Neural progenitor cell (in vitro differentiated cells): Measurements from ENCODE around the gene THRB. TPM values are rescaled to one million over a fixed set of nuclear protein-coding genes. Genes with fewer than 3 reads are reported as not detected.
"Not testable (repeated sequence)": the region's sequence is repeated elsewhere in the genome, so short reads cannot be mapped to it uniquely, and the experiment has no call there.

ENCODE experiments used
- DNase-seq: peaks from one replicate; pipeline ENCODE4 v3.0.0-alpha.2; 2016; ENCODE audit warnings: low spot score
- H2AFZ ChIP-seq: fragments of 200-600 bp; sonication (generic); replicated peaks from 2 replicates; pipeline ENCODE4 v1.6.1; 2016; ENCODE audit warnings: antibody characterized with exemption
- H3F3A ChIP-seq: fragments of 200-600 bp; sonication (generic); 2 replicates; pipeline ENCODE4 v1.6.1; 2016; ENCODE audit warnings: antibody characterized with exemption, low read depth
- H3K27ac ChIP-seq: fragments of 200-600 bp; sonication (generic); 2 replicates; pipeline ENCODE4 v1.5.1; 2016; ENCODE audit warnings: mild to moderate bottlenecking
- H3K27me3 ChIP-seq: fragments of 200-600 bp; sonication (generic); 2 replicates; pipeline ENCODE4 v1.6.1; 2016; ENCODE audit warnings: mild to moderate bottlenecking, moderate library complexity
- H3K36me3 ChIP-seq: fragments of 200-600 bp; sonication (generic); 2 replicates; pipeline ENCODE4 v1.5.1; 2016
- H3K4me1 ChIP-seq: fragments of 200-600 bp; sonication (generic); 2 replicates; pipeline ENCODE4 v1.6.1; 2016; ENCODE audit warnings: mixed run types
- H3K4me2 ChIP-seq: fragments of 200-600 bp; sonication (generic); 2 replicates; pipeline ENCODE4 v1.6.1; 2016
- H3K4me3 ChIP-seq: fragments of 200-600 bp; sonication (generic); 2 replicates; pipeline ENCODE4 v1.5.1; 2016
- H3K79me2 ChIP-seq: fragments of 200-600 bp; sonication (generic); 2 replicates; pipeline ENCODE4 v1.6.1; 2016; ENCODE audit warnings: low read depth
- H3K9ac ChIP-seq: fragments of 200-600 bp; sonication (generic); 2 replicates; pipeline ENCODE4 v1.6.1; 2016
- H3K9me3 ChIP-seq: fragments of 200-600 bp; sonication (generic); 2 replicates; pipeline ENCODE4 v1.5.1; 2016; ENCODE audit warnings: low read depth
- H4K20me1 ChIP-seq: fragments of 200-600 bp; sonication (generic); 2 replicates; pipeline ENCODE4 v1.6.1; 2016; ENCODE audit warnings: low read depth
- H3K27ac Mint-ChIP-seq: 3 replicates; pipeline ENCODE4 v1.8.0; 2021; ENCODE audit warnings: mixed read lengths
- H3K27me3 Mint-ChIP-seq: 2 replicates; pipeline ENCODE4 v1.8.0; 2022; ENCODE audit warnings: low read depth, mild to moderate bottlenecking, inconsistent platforms, moderate library complexity, mixed read lengths; ENCODE audit not compliant: insufficient read depth
- H3K36me3 Mint-ChIP-seq: 3 replicates; pipeline ENCODE4 v1.8.0; 2021; ENCODE audit warnings: mixed read lengths
- H3K4me1 Mint-ChIP-seq: 3 replicates; pipeline ENCODE4 v1.8.0; 2021; ENCODE audit warnings: mixed read lengths
- H3K4me3 Mint-ChIP-seq: 3 replicates; pipeline ENCODE4 v1.8.0; 2021; ENCODE audit warnings: mild to moderate bottlenecking, moderate library complexity, mixed read lengths
- H3K9me3 Mint-ChIP-seq: 3 replicates; pipeline ENCODE4 v1.8.0; 2020; ENCODE audit warnings: mixed read lengths
- CTCF ChIP-seq: fragments of 200-600 bp; sonication (generic); IDR thresholded peaks from 2 replicates; pipeline ENCODE4 v1.5.1; 2017; ENCODE audit warnings: antibody characterized with exemption, mild to moderate bottlenecking
- EZH2 ChIP-seq: fragments of 200-600 bp; sonication (generic); IDR thresholded peaks from 2 replicates; pipeline ENCODE4 v1.6.1; 2017; ENCODE audit warnings: antibody characterized with exemption, mild to moderate bottlenecking, moderate library complexity
- EZH2phosphoT487 ChIP-seq: fragments of 200-600 bp; sonication (generic); IDR thresholded peaks from 2 replicates; pipeline ENCODE4 v1.6.1; 2017; ENCODE audit warnings: antibody characterized with exemption
- total RNA-seq: library from RNA; depleted of rRNA; stranded (reverse); fragments of >200 nt; gene quantifications from 2 replicates; pipeline ENCODE4 v1.2.3, GENCODE V29; 2015; ENCODE audit warnings: low replicate concordance

THRB gene
- total RNA-seq, 1 donor from 2014 or later, result 1.2 TPM

GRCh38 chr3:24401090-24401810, 93.4 kb downstream of the THRB start:
- DNase-seq, result no peak
- peaks cover 3% of the 10 kb centered on the region for H3K4me1 Mint-ChIP-seq
- Histone ChIP-seq H3K79me2 (no peaks in the 10 kb centered on the region), H3K4me2 (no peak overlapping the region), H3K4me3 (no peak overlapping the region), H4K20me1 (no peaks in the 10 kb centered on the region), H3K9me3 (no peaks in the 10 kb centered on the region), H3K9ac (no peak overlapping the region), H3F3A (peaks cover 7% of the 10 kb centered on the region), H3K27me3 (no peaks in the 10 kb centered on the region), H2AFZ (no peak overlapping the region), H3K36me3 (no peaks in the 10 kb centered on the region), H3K4me1 (peaks cover 6% of the 10 kb centered on the region), H3K27ac (no peak overlapping the region)
- peaks cover 5% of the 10 kb centered on the region for H3K9me3 Mint-ChIP-seq
- no peaks in the 10 kb centered on the region for H3K27me3 Mint-ChIP-seq
- H3K27ac Mint-ChIP-seq, result no peak overlapping the region
- no peaks in the 10 kb centered on the region for H3K36me3 Mint-ChIP-seq
- no peak overlapping the region for H3K4me3 Mint-ChIP-seq
- TF ChIP-seq EZH2phosphoT487, result no peak
- no peak for TF ChIP-seq EZH2

- H3K4me3 Mint-ChIP-seq, result no peak overlapping the region
Measured at GRCh38 chr3:24400450-24400849, 94.2 kb downstream of the THRB start.

GRCh38 chr3:24400015-24400414, 94.6 kb downstream of the THRB start:
- Histone ChIP-seq H3K4me3 (no peak overlapping the region), H3K36me3 (no peaks in the 10 kb centered on the region), H3K4me2 (no peak overlapping the region), H3K9me3 (no peaks in the 10 kb centered on the region), H3F3A (peaks cover 9% of the 10 kb centered on the region), H4K20me1 (no peaks in the 10 kb centered on the region), H3K27ac (no peak overlapping the region), H2AFZ (no peak overlapping the region), H3K9ac (no peak overlapping the region), H3K27me3 (no peaks in the 10 kb centered on the region), H3K4me1 (peaks cover 8% of the 10 kb centered on the region), H3K79me2 (no peaks in the 10 kb centered on the region)
- TF ChIP-seq EZH2phosphoT487 (no peak), EZH2 (no peak), CTCF (no peak)
- DNase-seq, result no peak
- H3K36me3 Mint-ChIP-seq, result no peaks in the 10 kb centered on the region
- no peaks in the 10 kb centered on the region for H3K27me3 Mint-ChIP-seq
- H3K4me1 Mint-ChIP-seq, result peaks cover 4% of the 10 kb centered on the region
- no peak overlapping the region for H3K27ac Mint-ChIP-seq
- H3K4me3 Mint-ChIP-seq, result no peak overlapping the region
- peaks cover 5% of the 10 kb centered on the region for H3K9me3 Mint-ChIP-seq

More at GRCh38 chr3:24400450-24400849, 94.2 kb downstream of the THRB start:
- Histone ChIP-seq H3K79me2 (no peaks in the 10 kb centered on the region), H3K4me2 (no peak overlapping the region), H4K20me1 (no peaks in the 10 kb centered on the region), H3K27me3 (no peaks in the 10 kb centered on the region), H3K9me3 (no peaks in the 10 kb centered on the region), H3K36me3 (no peaks in the 10 kb centered on the region), H3K27ac (no peak overlapping the region), H3K9ac (no peak overlapping the region), H3F3A (peaks cover 9% of the 10 kb centered on the region), H3K4me3 (no peak overlapping the region), H3K4me1 (peaks cover 8% of the 10 kb centered on the region), H2AFZ (no peak overlapping the region)
- no peak for DNase-seq
- H3K27me3 Mint-ChIP-seq, result no peaks in the 10 kb centered on the region
- TF ChIP-seq CTCF (no peak), EZH2 (no peak), EZH2phosphoT487 (no peak)
- no peak overlapping the region for H3K27ac Mint-ChIP-seq
- peaks cover 4% of the 10 kb centered on the region for H3K4me1 Mint-ChIP-seq
- no peaks in the 10 kb centered on the region for H3K36me3 Mint-ChIP-seq
- H3K9me3 Mint-ChIP-seq, result peaks cover 5% of the 10 kb centered on the region

GRCh38 chr3:24399614-24400013, 95.0 kb downstream of the THRB start:
- H3K27ac Mint-ChIP-seq, result no peak overlapping the region
- Histone ChIP-seq H3K36me3 (no peaks in the 10 kb centered on the region), H3K4me1 (peaks cover 12% of the 10 kb centered on the region), H3K9me3 (no peaks in the 10 kb centered on the region), H3K79me2 (no peaks in the 10 kb centered on the region), H3K27me3 (no peaks in the 10 kb centered on the region), H4K20me1 (no peaks in the 10 kb centered on the region), H3K4me3 (no peak overlapping the region), H3K27ac (no peak overlapping the region), H3F3A (peaks cover 9% of the 10 kb centered on the region), H3K4me2 (no peak overlapping the region), H3K9ac (no peak overlapping the region), H2AFZ (no peak overlapping the region)
- DNase-seq, result no peak
- H3K36me3 Mint-ChIP-seq, result no peaks in the 10 kb centered on the region
- TF ChIP-seq CTCF (no peak), EZH2phosphoT487 (no peak), EZH2 (no peak)
- no peaks in the 10 kb centered on the region for H3K27me3 Mint-ChIP-seq
- peaks cover 5% of the 10 kb centered on the region for H3K9me3 Mint-ChIP-seq
- H3K4me1 Mint-ChIP-seq, result peaks cover 4% of the 10 kb centered on the region
- no peak overlapping the region for H3K4me3 Mint-ChIP-seq

GRCh38 chr3:24398712-24399111, 95.9 kb downstream of the THRB start:
- H3K4me1 ChIP-seq, result peaks cover 14% of the 10 kb centered on the region
- not testable (repeated sequence) for H2AFZ ChIP-seq, H3K27ac ChIP-seq, H3K4me1 Mint-ChIP-seq, H3K9me3 Mint-ChIP-seq, H3K9me3 ChIP-seq, H3F3A ChIP-seq, H4K20me1 ChIP-seq, H3K4me3 Mint-ChIP-seq, H3K4me2 ChIP-seq, H3K36me3 Mint-ChIP-seq, H3K9ac ChIP-seq, H3K79me2 ChIP-seq, H3K4me3 ChIP-seq, DNase-seq, H3K36me3 ChIP-seq, H3K27me3 ChIP-seq, H3K27ac Mint-ChIP-seq, H3K27me3 Mint-ChIP-seq
